HFFc6 (cell line): ENCODE results near the gene SRRM5. TPM values are rescaled to one million over a fixed set of nuclear protein-coding genes. Genes with fewer than 3 reads are reported as not detected.
"Not testable (repeated sequence)": the region's sequence is repeated elsewhere in the genome, so short reads cannot be mapped to it uniquely, and the experiment has no call there.

Experiments used
- DNase-seq: peaks from one replicate; pipeline ENCODE4 v3.0.0-alpha.2; 2018
- H3K27ac Mint-ChIP-seq: 2 replicates; pipeline ENCODE4 v1.8.0; 2020; ENCODE audit warnings: mild to moderate bottlenecking, mixed read lengths
- H3K27me3 Mint-ChIP-seq: 2 replicates; pipeline ENCODE4 v1.8.0; 2021; ENCODE audit warnings: mild to moderate bottlenecking, moderate library complexity, mixed read lengths; ENCODE audit not compliant: insufficient read depth
- H3K36me3 Mint-ChIP-seq: 2 replicates; pipeline ENCODE4 v1.8.0; 2021; ENCODE audit warnings: low read depth, mixed read lengths
- H3K4me1 Mint-ChIP-seq: 2 replicates; pipeline ENCODE4 v1.8.0; 2020; ENCODE audit warnings: low read depth, mixed read lengths
- H3K4me3 Mint-ChIP-seq: 2 replicates; pipeline ENCODE4 v1.8.0; 2020; ENCODE audit warnings: mild to moderate bottlenecking, moderate library complexity, mixed read lengths
- H3K9me3 Mint-ChIP-seq: 2 replicates; pipeline ENCODE4 v1.8.0; 2020; ENCODE audit warnings: mild to moderate bottlenecking, mixed read lengths
- total RNA-seq, 6 experiments: library from RNA; stranded (reverse); fragmentation: NEBNext Ultra II Directional; extraction: Animal tissue kit (Norgen Biotek cat#: 25700); gene quantifications; 2 replicates in 1 of 6; 3 replicates in 5 of 6; pipeline ENCODE4 v1.2.3, GENCODE V29; 2021
- TF ChIP-seq, protein P1 (sequence below): fragments of 200-600 bp; sonication (generic); IDR thresholded peaks from 2 replicates; pipeline ENCODE4 v1.5.0; 2021; ENCODE audit warnings: antibody characterized with exemption, mild to moderate bottlenecking

The SRRM5 gene
- total RNA-seq, 6 experiments from 2014 or later: 0.11 to 0.31 (median 0.21) TPM; not detected in 1

DNA sequence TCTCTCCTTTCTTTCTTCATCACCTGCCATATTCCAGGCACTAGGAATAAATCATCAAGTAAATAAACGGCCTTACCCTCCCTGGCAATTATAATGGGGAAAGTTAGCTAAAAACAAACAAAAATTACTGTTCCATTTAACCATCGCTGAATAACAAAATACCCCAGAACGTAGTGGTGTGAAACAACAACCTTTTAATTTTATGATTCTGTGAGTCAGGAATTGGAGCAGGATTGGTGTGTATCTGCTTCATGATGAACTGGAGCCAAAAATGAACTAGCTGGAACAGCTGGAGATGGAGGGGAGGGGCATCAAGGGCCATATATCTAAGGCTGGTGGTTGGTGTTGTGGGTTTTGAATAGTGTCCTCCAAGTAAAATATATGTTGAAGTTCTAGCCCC lies 31.4 kb downstream of the SRRM5 start:
- TF ChIP-seq, protein P1, sequence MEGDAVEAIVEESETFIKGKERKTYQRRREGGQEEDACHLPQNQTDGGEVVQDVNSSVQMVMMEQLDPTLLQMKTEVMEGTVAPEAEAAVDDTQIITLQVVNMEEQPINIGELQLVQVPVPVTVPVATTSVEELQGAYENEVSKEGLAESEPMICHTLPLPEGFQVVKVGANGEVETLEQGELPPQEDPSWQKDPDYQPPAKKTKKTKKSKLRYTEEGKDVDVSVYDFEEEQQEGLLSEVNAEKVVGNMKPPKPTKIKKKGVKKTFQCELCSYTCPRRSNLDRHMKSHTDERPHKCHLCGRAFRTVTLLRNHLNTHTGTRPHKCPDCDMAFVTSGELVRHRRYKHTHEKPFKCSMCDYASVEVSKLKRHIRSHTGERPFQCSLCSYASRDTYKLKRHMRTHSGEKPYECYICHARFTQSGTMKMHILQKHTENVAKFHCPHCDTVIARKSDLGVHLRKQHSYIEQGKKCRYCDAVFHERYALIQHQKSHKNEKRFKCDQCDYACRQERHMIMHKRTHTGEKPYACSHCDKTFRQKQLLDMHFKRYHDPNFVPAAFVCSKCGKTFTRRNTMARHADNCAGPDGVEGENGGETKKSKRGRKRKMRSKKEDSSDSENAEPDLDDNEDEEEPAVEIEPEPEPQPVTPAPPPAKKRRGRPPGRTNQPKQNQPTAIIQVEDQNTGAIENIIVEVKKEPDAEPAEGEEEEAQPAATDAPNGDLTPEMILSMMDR: no peak
- Mint-ChIP-seq H3K4me1 (no peaks in the 10 kb centered on the region), H3K9me3 (no peaks in the 10 kb centered on the region), H3K27me3 (peaks cover 19% of the 10 kb centered on the region), H3K27ac (no peak overlapping the region), H3K4me3 (no peak overlapping the region), H3K36me3 (peaks cover 24% of the 10 kb centered on the region)
- DNase-seq: no peak

DNA sequence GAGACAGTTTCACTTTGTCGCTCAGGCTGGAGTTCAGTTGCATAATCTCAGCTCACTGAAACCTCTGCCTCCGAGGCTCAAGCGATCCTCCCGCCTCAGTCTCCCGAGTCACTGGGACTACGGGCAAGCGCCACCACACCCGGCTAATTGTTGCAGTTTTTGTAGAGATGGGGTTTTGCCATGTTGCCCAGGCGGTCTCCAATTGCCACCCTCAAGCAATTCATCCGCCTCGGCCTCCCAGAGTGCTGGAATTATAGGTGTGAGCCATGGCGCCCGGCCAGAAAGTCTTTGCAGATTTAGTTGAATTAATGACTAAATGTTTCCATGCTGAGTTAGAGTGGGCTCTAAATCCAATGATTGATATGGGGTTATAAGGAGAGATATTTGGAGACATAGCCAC lies 32.3 kb downstream of the SRRM5 start:
- peaks cover 11% of the 10 kb centered on the region for H3K27me3 Mint-ChIP-seq
- H3K27ac Mint-ChIP-seq: no peak overlapping the region
- DNase-seq: no peak
- TF ChIP-seq, protein P1: no peak
- no peaks in the 10 kb centered on the region for H3K9me3 Mint-ChIP-seq
- no peak overlapping the region for H3K4me3 Mint-ChIP-seq
- no peaks in the 10 kb centered on the region for H3K4me1 Mint-ChIP-seq
- H3K36me3 Mint-ChIP-seq: peaks cover 29% of the 10 kb centered on the region

DNA sequence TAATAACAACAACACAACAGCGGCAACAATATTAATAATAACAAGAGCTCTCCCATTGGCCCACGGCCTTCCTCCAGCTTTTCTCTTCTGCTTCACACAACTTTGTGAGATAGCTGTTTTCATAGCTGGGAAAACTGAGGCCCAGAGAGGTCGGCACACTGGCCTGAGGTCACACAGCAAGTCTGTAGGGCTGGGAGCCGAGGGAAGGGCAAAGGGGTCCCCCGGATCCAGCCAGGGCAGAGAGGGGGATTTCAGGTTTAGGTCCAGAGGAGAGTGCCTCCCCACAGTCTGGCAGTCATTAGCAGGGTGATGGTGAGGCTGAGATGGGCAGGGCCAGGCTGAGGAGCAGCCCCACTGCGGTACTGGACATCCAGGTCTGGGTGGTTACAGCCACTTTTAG lies 36.7 kb downstream of the SRRM5 start:
- H3K27me3 Mint-ChIP-seq: peaks cover 2% of the 10 kb centered on the region
- H3K9me3 Mint-ChIP-seq: no peaks in the 10 kb centered on the region
- no peak for DNase-seq
- H3K4me3 Mint-ChIP-seq: no peak overlapping the region
- H3K36me3 Mint-ChIP-seq: peaks cover 38% of the 10 kb centered on the region
- H3K4me1 Mint-ChIP-seq: no peaks in the 10 kb centered on the region
- no peak overlapping the region for H3K27ac Mint-ChIP-seq
- TF ChIP-seq, protein P1: no peak

DNA sequence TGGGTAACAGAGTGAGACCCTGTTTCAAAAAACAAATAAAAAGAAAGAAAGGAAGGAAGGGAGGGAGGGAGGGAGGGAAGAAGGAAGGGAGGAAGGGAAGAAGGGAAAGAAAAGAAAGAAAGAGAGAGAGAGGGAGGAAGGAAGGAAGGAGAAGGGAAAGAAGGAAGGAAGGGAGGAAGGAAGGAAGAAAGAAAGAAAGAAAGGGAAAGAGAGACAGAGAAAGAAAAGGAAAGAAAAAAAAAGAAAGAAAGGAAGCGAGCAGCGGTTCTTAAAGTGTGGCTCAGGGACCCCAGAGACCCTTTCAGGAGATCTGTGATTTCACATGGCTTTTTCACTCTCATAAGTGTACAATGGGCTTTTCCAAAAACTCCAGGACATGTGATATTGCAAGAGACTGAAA lies 37.6 kb downstream of the SRRM5 start:
- Mint-ChIP-seq H3K36me3 (peaks cover 44% of the 10 kb centered on the region), H3K27me3 (peaks cover 2% of the 10 kb centered on the region), H3K4me3 (no peak overlapping the region), H3K27ac (no peak overlapping the region), H3K9me3 (no peaks in the 10 kb centered on the region), H3K4me1 (no peaks in the 10 kb centered on the region; the same call in 1 of the 2 replicates)
- DNase-seq: no peak
- TF ChIP-seq, protein P1: no peak

DNA sequence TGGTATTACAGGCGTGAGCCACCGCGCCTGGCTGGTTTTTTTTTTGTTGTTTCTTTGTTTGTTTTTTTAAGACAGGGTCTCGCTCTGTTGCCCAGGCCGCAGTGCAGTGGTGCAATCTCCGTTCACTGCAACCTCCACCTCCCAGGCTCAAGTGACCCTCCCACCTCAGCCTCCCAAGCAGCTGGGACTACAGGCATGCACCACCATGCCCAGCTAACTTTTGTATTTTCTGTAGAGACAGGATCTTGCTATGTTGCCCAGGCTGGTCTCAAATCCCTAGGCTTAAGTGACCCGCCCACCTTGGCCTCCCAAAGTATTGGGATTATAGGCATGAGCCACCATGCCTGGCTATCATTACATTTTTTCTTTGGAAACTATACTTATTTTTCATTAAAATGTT lies 38.4 kb downstream of the SRRM5 start:
- H3K27me3 Mint-ChIP-seq, DNase-seq, H3K4me1 Mint-ChIP-seq, H3K9me3 Mint-ChIP-seq, H3K27ac Mint-ChIP-seq, H3K4me3 Mint-ChIP-seq: not testable (repeated sequence)
- peaks cover 50% of the 10 kb centered on the region for H3K36me3 Mint-ChIP-seq

DNA sequence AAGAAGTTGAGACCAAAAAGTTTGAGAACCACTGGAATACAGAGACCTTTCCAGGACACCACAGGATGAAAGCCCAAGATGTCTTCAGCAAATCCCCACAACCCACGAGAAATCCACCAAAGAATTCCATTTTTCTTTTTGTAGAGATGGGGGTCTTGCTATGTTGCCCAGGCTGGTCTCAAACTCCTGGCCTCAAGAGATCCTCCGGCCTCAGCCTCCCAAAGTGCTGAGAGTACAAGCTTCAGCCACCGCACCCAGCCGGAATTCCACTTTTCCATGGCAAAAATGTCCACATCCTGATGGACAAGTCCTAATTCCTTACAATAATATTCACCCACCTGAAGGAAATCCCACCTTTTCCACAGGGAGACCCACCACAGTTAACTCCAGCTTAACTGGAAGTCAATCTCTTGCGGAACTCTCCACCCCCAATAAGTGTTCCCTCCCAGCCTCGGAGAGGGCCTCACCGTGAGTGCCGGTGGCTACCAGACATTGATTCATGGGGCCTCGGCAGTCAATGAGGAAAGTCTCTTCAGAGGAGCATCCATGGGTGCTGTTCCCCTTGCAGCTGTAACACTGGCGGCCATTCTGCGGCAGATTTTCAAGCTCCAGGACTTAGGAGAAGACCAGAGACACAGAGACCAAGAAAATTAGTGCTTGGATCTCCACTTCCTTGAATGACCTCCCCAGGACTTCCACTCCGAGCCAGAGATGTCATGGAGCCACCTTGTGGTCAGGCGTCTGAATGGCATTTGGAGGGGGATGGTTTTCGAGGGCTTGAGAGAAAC lies 40.1 kb downstream of the SRRM5 start:
- TF ChIP-seq, protein P1: peak; percentile 83
- no peaks in the 10 kb centered on the region; the same call in 1 of the 2 replicates for H3K27me3 Mint-ChIP-seq
- no peaks in the 10 kb centered on the region for H3K9me3 Mint-ChIP-seq
- H3K27ac Mint-ChIP-seq: peak overlapping the region; percentile 61
- H3K36me3 Mint-ChIP-seq: peaks cover 53% of the 10 kb centered on the region
- DNase-seq: peak; percentile 51
- H3K4me3 Mint-ChIP-seq: peak overlapping the region; percentile 9; the same call in 1 of the 2 replicates
- H3K4me1 Mint-ChIP-seq: no peaks in the 10 kb centered on the region; the same call in 1 of the 2 replicates
